H1 (cell line): Measurements from ENCODE around the gene MDFIC. TPM values are rescaled to one million over a fixed set of nuclear protein-coding genes. Genes with fewer than 3 reads are reported as not detected.

Experiments used
- CTCF ChIA-PET: fragments of 300-600 bp; sonication (Branson Sonifier 250); formaldehyde crosslinking; loops from one replicate; lab custom pipeline; 2021; ENCODE audit not compliant: partially characterized antibody; lab: Charles Lee
- POLR2A ChIA-PET: fragments of 300-600 bp; sonication (Branson Sonifier 250); formaldehyde crosslinking; loops from one replicate; lab custom pipeline; 2021; ENCODE audit warnings: inconsistent platforms; ENCODE audit not compliant: partially characterized antibody; lab: Charles Lee
- DNase-seq, 2 experiments: peaks; one replicate each; pipeline versions ENCODE4 v3.0.0 to v3.0.0-alpha.2; 2010 to 2022; ENCODE audit warnings: low spot score in 2 of 2, low read depth in 1 of 2, mixed read lengths in 1 of 2
- FAIRE-seq: peaks from 2 replicates; lab custom pipeline; 2011; peaks lifted over from hg19 to GRCh38; lab: Jason Lieb, UNC
- H2AFZ ChIP-seq: 2 replicates; pipeline ENCODE4 v1.8.1; 2012; ENCODE audit warnings: low read length, inconsistent platforms
- H2AK5ac ChIP-seq: 2 replicates; pipeline ENCODE4 v1.6.1; 2013; ENCODE audit warnings: low read depth, low read length
- H2BK120ac ChIP-seq: replicated peaks from 2 replicates; pipeline ENCODE3; 2013; ENCODE audit warnings: low read depth, low read length, inconsistent platforms
- H2BK12ac ChIP-seq: 2 replicates; pipeline ENCODE4 v1.6.1; 2013; ENCODE audit warnings: low read depth, low read length
- H2BK15ac ChIP-seq: 2 replicates; pipeline ENCODE4 v1.6.1; 2013; ENCODE audit warnings: low read length
- H2BK20ac ChIP-seq: 2 replicates; pipeline ENCODE4 v1.6.1; 2013; ENCODE audit warnings: low read length
- H2BK5ac ChIP-seq: 2 replicates; pipeline ENCODE4 v1.6.1; 2013; ENCODE audit warnings: low read depth, low read length
- H3K14ac ChIP-seq: 2 replicates; pipeline ENCODE4 v1.6.1; 2013; ENCODE audit warnings: inconsistent platforms; ENCODE audit not compliant: insufficient read length
- H3K18ac ChIP-seq: 2 replicates; pipeline ENCODE4 v1.6.1; 2013; ENCODE audit warnings: low read length; ENCODE audit errors: extremely low read depth
- H3K23ac ChIP-seq: 2 replicates; pipeline ENCODE4 v1.6.1; 2013; ENCODE audit warnings: inconsistent platforms; ENCODE audit not compliant: insufficient read length
- H3K23me2 ChIP-seq: 2 replicates; pipeline ENCODE4 v1.6.1; 2013; ENCODE audit warnings: low read depth, low read length
- H3K27ac ChIP-seq: 2 replicates; pipeline ENCODE4 v1.6.1; 2011; ENCODE audit warnings: low read depth, low read length, inconsistent platforms
- H3K27me3 ChIP-seq, 4 experiments: replicated peaks in 1 of 4; 1 replicate in 1 of 4; 2 replicates in 3 of 4; pipeline versions ENCODE4 v1.6.1 to v1.8.1; 2011 to 2013; ENCODE audit warnings: low read length in 3 of 4, mild to moderate bottlenecking in 3 of 4, inconsistent platforms in 2 of 4, mixed read lengths in 2 of 4, moderate library complexity in 1 of 4; ENCODE audit not compliant: control insufficient read depth in 3 of 4, insufficient read depth in 3 of 4; ENCODE audit errors: extremely low read depth in 1 of 4
- H3K36me3 ChIP-seq, 4 experiments: 2 replicates each; pipeline versions ENCODE4 v1.6.1 to v1.8.1; 2011 to 2013; ENCODE audit warnings: mild to moderate bottlenecking in 4 of 4, low read length in 3 of 4, moderate library complexity in 2 of 4, control low read depth in 1 of 4, inconsistent platforms in 1 of 4; ENCODE audit not compliant: insufficient read depth in 4 of 4, control insufficient read depth in 2 of 4
- H3K4ac ChIP-seq: replicated peaks from 2 replicates; pipeline ENCODE3; 2013; ENCODE audit warnings: low read length, low read depth, mixed read lengths, inconsistent platforms; ENCODE audit not compliant: insufficient read length
- H3K4me1 ChIP-seq, 4 experiments: replicated peaks in 1 of 4; 1 replicate in 1 of 4; 2 replicates in 3 of 4; pipeline versions ENCODE4 v1.6.1 to v1.8.1; 2011 to 2013; ENCODE audit warnings: low read length in 3 of 4, inconsistent platforms in 2 of 4, mixed read lengths in 1 of 4; ENCODE audit not compliant: insufficient read depth in 4 of 4, control insufficient read depth in 3 of 4
- H3K4me2 ChIP-seq, 2 experiments: 2 replicates each; pipeline versions ENCODE4 v1.6.1 to v1.8.1; 2011 to 2013; ENCODE audit warnings: low read depth in 2 of 2, low read length in 2 of 2, control low read depth in 1 of 2, inconsistent platforms in 1 of 2, mild to moderate bottlenecking in 1 of 2; ENCODE audit not compliant: insufficient read depth in 1 of 2
- H3K4me3 ChIP-seq, 4 experiments: fragments of 200-600, 300-600 bp in 1 of 4; sonication (generic), shearing (Covaris generic), sonication (Bioruptor Twin) in 1 of 4; 2 replicates each; pipeline versions ENCODE4 v1.5.1 to v1.8.1; 2011 to 2016; ENCODE audit warnings: low read length in 4 of 4, low read depth in 3 of 4, control low read depth in 2 of 4, inconsistent platforms in 2 of 4, mild to moderate bottlenecking in 2 of 4, mixed read lengths in 1 of 4, moderate library complexity in 1 of 4; ENCODE audit not compliant: insufficient read depth in 2 of 4; ENCODE audit errors: extremely low read depth in 1 of 4
- H3K56ac ChIP-seq: replicated peaks from 2 replicates; pipeline ENCODE3; 2013; ENCODE audit warnings: low read depth, mild to moderate bottlenecking, mixed read lengths, low read length, inconsistent platforms; ENCODE audit not compliant: insufficient read length
- H3K79me1 ChIP-seq: 2 replicates; pipeline ENCODE4 v1.6.1; 2013; ENCODE audit warnings: low read depth, low read length, control low read depth
- H3K79me2 ChIP-seq, 2 experiments: 2 replicates each; pipeline versions ENCODE4 v1.6.1 to v1.8.1; 2012 to 2013; ENCODE audit warnings: low read length in 2 of 2, mild to moderate bottlenecking in 2 of 2, inconsistent platforms in 1 of 2; ENCODE audit not compliant: insufficient read depth in 2 of 2, control insufficient read depth in 1 of 2
- H3K9ac ChIP-seq, 4 experiments: replicated peaks in 1 of 4; 1 replicate in 1 of 4; 2 replicates in 3 of 4; pipeline versions ENCODE4 v1.6.1 to v1.8.1; 2011 to 2013; ENCODE audit warnings: low read depth in 3 of 4, low read length in 3 of 4, control low read depth in 2 of 4, mild to moderate bottlenecking in 2 of 4, moderate library complexity in 2 of 4, inconsistent platforms in 1 of 4; ENCODE audit errors: extremely low read depth in 1 of 4
- H3K9me3 ChIP-seq, 2 experiments: 2 replicates each; pipeline versions ENCODE4 v1.6.1 to v1.8.1; 2012 to 2013; ENCODE audit warnings: mild to moderate bottlenecking in 2 of 2, moderate library complexity in 2 of 2, control low read depth in 1 of 2, inconsistent platforms in 1 of 2, low read depth in 1 of 2, low read length in 1 of 2, mixed read lengths in 1 of 2; ENCODE audit not compliant: insufficient read depth in 2 of 2
- H4K20me1 ChIP-seq, 2 experiments: replicated peaks in 1 of 2; 2 replicates each; pipeline versions ENCODE3 to v1.8.1; 2011 to 2013; ENCODE audit warnings: inconsistent platforms in 2 of 2, low read length in 2 of 2, mild to moderate bottlenecking in 1 of 2; ENCODE audit not compliant: insufficient read depth in 2 of 2, control insufficient read depth in 1 of 2
- H4K5ac ChIP-seq: 2 replicates; pipeline ENCODE4 v1.6.1; 2013; ENCODE audit warnings: low read length, low read depth, mixed read lengths, inconsistent platforms; ENCODE audit not compliant: insufficient read length
- H4K8ac ChIP-seq: 2 replicates; pipeline ENCODE4 v1.8.0; 2013; ENCODE audit warnings: mild to moderate bottlenecking, moderate library complexity, low read length, inconsistent platforms; ENCODE audit not compliant: insufficient read depth; ENCODE audit errors: extremely low read depth
- H4K91ac ChIP-seq: replicated peaks from 2 replicates; pipeline ENCODE3; 2013; ENCODE audit warnings: low read length, mixed read lengths, inconsistent platforms; ENCODE audit not compliant: insufficient read length
- ASH2L ChIP-seq: fragments of 200-600, 300-600 bp; sonication (generic); IDR thresholded peaks from one replicate; pipeline ENCODE4 v1.7.1; 2017; ENCODE audit warnings: low read length
- BRCA1 ChIP-seq: IDR thresholded peaks from 2 replicates; pipeline ENCODE4 v1.6.1; 2012; ENCODE audit warnings: low read depth, low read length, improper control_type of control experiment
- CHD2 ChIP-seq: IDR thresholded peaks from 2 replicates; pipeline ENCODE4 v1.6.1; 2012; ENCODE audit warnings: low read length, improper control_type of control experiment
- CREB1 ChIP-seq: IDR thresholded peaks from 2 replicates; pipeline ENCODE4 v1.6.1; 2012; ENCODE audit warnings: inconsistent platforms
- EGR1 ChIP-seq: IDR thresholded peaks from 2 replicates; pipeline ENCODE4 v1.6.1; 2011; ENCODE audit warnings: low read depth, low read length, borderline replicate concordance
- JUN ChIP-seq: IDR thresholded peaks from 2 replicates; pipeline ENCODE4 v1.6.1; 2011; ENCODE audit warnings: low read depth, mild to moderate bottlenecking, improper control_type of control experiment, low read length
- JUND ChIP-seq: IDR thresholded peaks from 2 replicates; pipeline ENCODE4 v1.6.1; 2011; ENCODE audit warnings: mild to moderate bottlenecking, improper control_type of control experiment, low read length
- KDM5A ChIP-seq: fragments of 200-600 bp; IDR thresholded peaks from 2 replicates; pipeline ENCODE4 v1.7.1; 2012; ENCODE audit warnings: mild to moderate bottlenecking, low read length, inconsistent platforms, mixed read lengths
- SP1 ChIP-seq: IDR thresholded peaks from 2 replicates; pipeline ENCODE4 v1.6.1; 2011; ENCODE audit warnings: low read depth, low read length
- SP2 ChIP-seq: IDR thresholded peaks from 2 replicates; pipeline ENCODE4 v1.6.1; 2012; ENCODE audit warnings: mild to moderate bottlenecking, low read length, inconsistent platforms
- TAF1 ChIP-seq: IDR thresholded peaks from 2 replicates; pipeline ENCODE4 v1.6.1; 2011; ENCODE audit warnings: mild to moderate bottlenecking, low read depth, low read length
- YY1 ChIP-seq: IDR thresholded peaks from 2 replicates; pipeline ENCODE4 v1.6.1; 2011; ENCODE audit warnings: low read depth, mild to moderate bottlenecking, low read length
- WGBS, 2 experiments: shearing (Covaris generic) in 1 of 2; methylation state at CpG; one replicate each; pipeline versions ENCODE4 v1.1.6 to v1.1.7; 2013 to 2015; ENCODE audit warnings: low lambda C conversion rate in 2 of 2, mixed read lengths in 2 of 2, inconsistent platforms in 1 of 2, low coverage in 1 of 2, missing lambda C conversion rate in 1 of 2; ENCODE audit not compliant: insufficient replicate concordance in 2 of 2, insufficient coverage in 1 of 2, insufficient read length in 1 of 2; ENCODE audit errors: extremely low coverage in 1 of 2, missing lambda C conversion rate in 1 of 2; 5-methylcytosine and 5-hydroxymethylcytosine counted together
- polyA plus RNA-seq, 7 experiments: library from polyadenylated mRNA; depleted of rRNA in 3 of 7; stranded (reverse) in 5 of 7; unstranded in 2 of 7; fragments of >200 nt in 5 of 7; fragments of 200-250 nt in 2 of 7; gene quantifications; 1 replicate in 5 of 7; 2 replicates in 1 of 7; 4 replicates in 1 of 7; pipeline versions ENCODE4 v1.2.1 to v1.2.3, GENCODE V29; 2011 to 2013; ENCODE audit warnings: missing spikeins in 2 of 7, mixed read lengths in 2 of 7
- total RNA-seq: library from RNA; stranded (reverse); fragmentation: NEBNext Ultra II Directional; extraction: Animal tissue kit (Norgen Biotek cat#: 25700); gene quantifications from 2 replicates; pipeline ENCODE4 v1.2.1, GENCODE V29; 2021
- TF ChIP-seq, protein P1 (sequence below): IDR thresholded peaks from 2 replicates; pipeline ENCODE4 v1.6.1; 2012; ENCODE audit warnings: inconsistent platforms

The MDFIC gene
- total and polyA plus RNA-seq, 2 of the 8 experiments (the other 6 are each of a cell fraction or from before 2014, with no cell fraction given), result 2.3 to 11.4 TPM

DNA sequence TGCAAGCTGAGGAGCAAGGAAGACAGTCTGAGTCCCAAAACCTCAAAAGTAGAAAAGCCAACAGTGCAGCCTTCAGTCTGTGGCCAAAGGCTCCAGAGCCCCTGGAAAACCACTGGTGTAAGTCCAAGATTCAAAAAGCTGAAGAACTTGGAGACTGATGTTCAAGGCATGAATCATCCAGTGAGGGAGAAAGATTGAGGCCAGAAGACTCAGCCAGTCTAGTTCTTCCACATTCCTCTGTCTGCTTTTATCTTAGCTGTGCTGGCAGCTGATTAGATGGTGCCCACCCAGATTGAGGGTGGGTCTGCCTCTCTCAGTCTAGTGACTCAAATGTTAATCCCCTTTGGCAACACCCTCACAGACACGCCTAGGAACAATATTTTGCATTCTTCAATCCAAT lies 20.1 kb upstream of the MDFIC start:
- Histone ChIP-seq H3K79me2 (no peaks in the 10 kb centered on the region), H2BK20ac (no peak overlapping the region), H4K5ac (no peak overlapping the region), H2BK12ac (no peak overlapping the region), H3K4ac (no peak overlapping the region), H3K9ac (no peak overlapping the region), H4K8ac (no peak overlapping the region), H3K23me2 (no peaks in the 10 kb centered on the region), H3K56ac (no peak overlapping the region), H2BK15ac (no peak overlapping the region), H2AK5ac (no peak overlapping the region), H2AFZ (no peak overlapping the region)
- DNase-seq, result no peak
- TF ChIP-seq EGR1 (no peak), KDM5A (no peak), JUND (no peak), CHD2 (no peak), YY1 (no peak), SP2 (no peak), JUN (no peak), BRCA1 (no peak), CREB1 (no peak), ASH2L (no peak), TAF1 (no peak), SP1 (no peak)
- TF ChIP-seq, protein P1, sequence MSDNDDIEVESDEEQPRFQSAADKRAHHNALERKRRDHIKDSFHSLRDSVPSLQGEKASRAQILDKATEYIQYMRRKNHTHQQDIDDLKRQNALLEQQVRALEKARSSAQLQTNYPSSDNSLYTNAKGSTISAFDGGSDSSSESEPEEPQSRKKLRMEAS, result no peak
- TF ChIP-seq, all 59 proteins: peak for 0
- Histone ChIP-seq H3K18ac (no peak overlapping the region), H3K9me3 (no peaks in the 10 kb centered on the region), H4K20me1 (no peaks in the 10 kb centered on the region), H2BK5ac (no peak overlapping the region), H3K79me1 (no peaks in the 10 kb centered on the region), H3K14ac (no peak overlapping the region), H2BK120ac (no peak overlapping the region), H3K27me3 (no peaks in the 10 kb centered on the region), H3K4me3 (no peak overlapping the region), H4K91ac (no peak overlapping the region), H3K36me3 (no peaks in the 10 kb centered on the region), H3K27ac (no peak overlapping the region), H3K4me1 (no peaks in the 10 kb centered on the region), H3K4me2 (no peak overlapping the region), H3K23ac (no peak overlapping the region)
- no peak for FAIRE-seq
- ChIA-PET CTCF (no interaction called here), POLR2A (no interaction called here)
- 73% methylated on average over 1 of the region's 1 CpG; no CpG with 5 or more reads in 1 of the 2 experiments for WGBS, 2 experiments
